ENCODE results near the gene FAM219B. TPM values are rescaled to one million over a fixed set of nuclear protein-coding genes. Genes with fewer than 3 reads are reported as not detected.

The FAM219B gene
- total and polyA plus RNA-seq, 2 donors from 2014 or later, result 41.7 to 76.5 TPM

DNA sequence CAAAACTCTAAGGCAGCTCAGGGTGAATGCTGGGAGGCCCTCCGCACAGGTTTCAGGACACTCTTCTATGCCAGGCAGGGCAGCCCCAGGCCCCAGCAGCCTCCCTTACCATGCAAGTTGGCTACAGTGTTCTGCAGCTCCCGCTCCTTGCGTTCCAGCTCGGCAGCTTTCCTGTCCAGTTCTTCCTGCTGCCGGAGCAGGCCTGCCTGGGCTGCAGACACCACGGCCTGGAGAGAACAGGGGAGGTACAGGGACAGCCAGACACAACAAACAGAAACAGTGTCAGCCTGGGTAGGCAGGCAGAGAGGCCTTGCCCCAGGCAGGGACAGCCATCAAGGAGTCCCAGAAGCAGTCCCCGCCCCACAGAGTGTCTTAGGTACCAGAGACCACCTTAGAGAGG lies 54.7 kb downstream of the FAM219B start:
- H3K27ac ChIP-seq (ENCODE audit: low read depth in 2 of 2, low read length in 2 of 2), result no peak overlapping the region
- DNase-seq (no peak), FAIRE-seq (no peak)
- H3K36me3 ChIP-seq (ENCODE audit: control insufficient read depth in 2 of 3, insufficient read depth in 3 of 3, low read length in 3 of 3), result peaks cover 0 to 45% (median 26%) of the 10 kb centered on the region in 3 donors
- H3K4me3 ChIP-seq (ENCODE audit: low read length in 3 of 3), result no peak overlapping the region
- no peaks in the 10 kb centered on the region for H3K27me3 ChIP-seq (ENCODE audit: control insufficient read depth, insufficient read depth, low read length)
- intact Hi-C loops (cut with DNase I), result no loop called here
- TF ChIP-seq CTCF (IDR thresholded peaks at IDR 0.05; ENCODE audit: borderline replicate concordance, extremely low read depth, insufficient read depth), result no peak
- peaks cover 0 to 27% (median 25%) of the 10 kb centered on the region in 3 donors for H3K4me1 ChIP-seq (ENCODE audit: control insufficient read depth in 2 of 3, insufficient read depth in 2 of 3, low read depth in 1 of 3, low read length in 3 of 3)
- no peaks in the 10 kb centered on the region for H3K9me3 ChIP-seq (ENCODE audit: control insufficient read depth in 2 of 3, insufficient read depth in 1 of 3, low read length in 3 of 3)
- H3K9ac ChIP-seq (ENCODE audit: low read length in 3 of 3), result no peak overlapping the region

- no peaks in the 10 kb centered on the region for H3K27me3 ChIP-seq (ENCODE audit: control insufficient read depth, insufficient read depth, low read length)
- H3K9me3 ChIP-seq (ENCODE audit: control insufficient read depth in 2 of 3, insufficient read depth in 1 of 3, low read length in 3 of 3), result no peaks in the 10 kb centered on the region
- FAIRE-seq, result no peak
- intact Hi-C loops (cut with DNase I), result no loop called here
- TF ChIP-seq CTCF (IDR thresholded peaks at IDR 0.05; ENCODE audit: borderline replicate concordance, extremely low read depth, insufficient read depth), result no peak
- no peak for DNase-seq
- H3K36me3 ChIP-seq (ENCODE audit: control insufficient read depth in 2 of 3, insufficient read depth in 3 of 3, low read length in 3 of 3), result peaks cover 0 to 50% (median 28%) of the 10 kb centered on the region in 3 donors
- no peak overlapping the region for H3K9ac ChIP-seq (ENCODE audit: low read length in 3 of 3)
- no peak overlapping the region for H3K4me3 ChIP-seq (ENCODE audit: low read length in 3 of 3)
- peaks cover 0 to 22% (median 18%) of the 10 kb centered on the region in 3 donors for H3K4me1 ChIP-seq (ENCODE audit: control insufficient read depth in 2 of 3, insufficient read depth in 2 of 3, low read depth in 1 of 3, low read length in 3 of 3)
- no peak overlapping the region for H3K27ac ChIP-seq (ENCODE audit: low read depth in 2 of 2, low read length in 2 of 2)
These were observed 56.3 kb downstream of the FAM219B start for GRCh38 chr15:74850393-74850792.

Other genes starting within 250 kb of the FAM219B start
- 27.7 TPM for gene EDC3, start 210.8 kb downstream of the FAM219B start, total RNA-seq
- 11.5 TPM for gene EDC3, start 210.8 kb downstream of the FAM219B start, polyA plus RNA-seq (ENCODE audit: insufficient read depth, low read depth, low replicate concordance)
- gene CYP1A1, start 181.3 kb downstream of the FAM219B start, total RNA-seq, result 0.13 TPM
- 0.26 TPM for gene CYP1A1, start 181.3 kb downstream of the FAM219B start, polyA plus RNA-seq (ENCODE audit: insufficient read depth, low read depth, low replicate concordance)
- not detected for gene CYP1A2, start 158.0 kb downstream of the FAM219B start, total RNA-seq
- gene CYP1A2, start 158.0 kb downstream of the FAM219B start, polyA plus RNA-seq (ENCODE audit: insufficient read depth, low read depth, low replicate concordance), result not detected
- 58.8 TPM for gene CSK, start 124.8 kb downstream of the FAM219B start, total RNA-seq
- 18.9 TPM for gene CSK, start 124.8 kb downstream of the FAM219B start, polyA plus RNA-seq (ENCODE audit: insufficient read depth, low read depth, low replicate concordance)
- not detected for gene LMAN1L, start 94.0 kb downstream of the FAM219B start, total RNA-seq
- not detected for gene LMAN1L, start 94.0 kb downstream of the FAM219B start, polyA plus RNA-seq (ENCODE audit: insufficient read depth, low read depth, low replicate concordance)
- gene CPLX3, start 80.2 kb downstream of the FAM219B start, total RNA-seq, result not detected
- not detected for gene CPLX3, start 80.2 kb downstream of the FAM219B start, polyA plus RNA-seq (ENCODE audit: insufficient read depth, low read depth, low replicate concordance)
- gene ULK3, start 63.7 kb downstream of the FAM219B start, total RNA-seq, result 36.1 TPM
- gene ULK3, start 63.7 kb downstream of the FAM219B start, polyA plus RNA-seq (ENCODE audit: insufficient read depth, low read depth, low replicate concordance), result 34.5 TPM
- 102 TPM for gene SCAMP2, start 33.5 kb downstream of the FAM219B start, total RNA-seq
- 87.9 TPM for gene SCAMP2, start 33.5 kb downstream of the FAM219B start, polyA plus RNA-seq (ENCODE audit: insufficient read depth, low read depth, low replicate concordance)
- 33.7 TPM for gene MPI, start 16.8 kb downstream of the FAM219B start, total RNA-seq
- 52.0 TPM for gene MPI, start 16.8 kb downstream of the FAM219B start, polyA plus RNA-seq (ENCODE audit: insufficient read depth, low read depth, low replicate concordance)
- 150 TPM for gene COX5A, start 31.2 kb upstream of the FAM219B start, total RNA-seq
- 701 TPM for gene COX5A, start 31.2 kb upstream of the FAM219B start, polyA plus RNA-seq (ENCODE audit: insufficient read depth, low read depth, low replicate concordance)
- 7.2 TPM for gene RPP25, start 49.9 kb upstream of the FAM219B start, total RNA-seq
- gene RPP25, start 49.9 kb upstream of the FAM219B start, polyA plus RNA-seq (ENCODE audit: insufficient read depth, low read depth, low replicate concordance), result 7.3 TPM
- gene SCAMP5, start 88.7 kb upstream of the FAM219B start, total RNA-seq, result 13.4 TPM
- 29.5 TPM for gene SCAMP5, start 88.7 kb upstream of the FAM219B start, polyA plus RNA-seq (ENCODE audit: insufficient read depth, low read depth, low replicate concordance)
- 16.3 TPM for gene PPCDC, start 116.7 kb upstream of the FAM219B start, total RNA-seq
- 25.3 TPM for gene PPCDC, start 116.7 kb upstream of the FAM219B start, polyA plus RNA-seq (ENCODE audit: insufficient read depth, low read depth, low replicate concordance)

Measured in kidney (tissue), 14 donors.